CD4-positive, alpha-beta T cell (primary cell): ENCODE results near the gene FCER1A. TPM values are rescaled to one million over a fixed set of nuclear protein-coding genes. Genes with fewer than 3 reads are reported as not detected.

Source experiments
- ATAC-seq: fragments of 200-7000 bp; cut with Tn5 transposase; one replicate; pipeline ENCODE4 v1.10.0; 2022; ENCODE audit warnings: mild to moderate bottlenecking; ENCODE audit not compliant: poor library complexity
- CTCF ChIA-PET: fragments of 350-600 bp; sonication (Branson Sonifier 250); formaldehyde crosslinking; loops from one replicate; lab custom pipeline; 2021; ENCODE audit warnings: antibody characterized with exemption, inconsistent platforms; lab: Charles Lee
- POLR2A ChIA-PET: fragments of 350-600 bp; sonication (Branson Sonifier 250); formaldehyde crosslinking; loops from one replicate; lab custom pipeline; 2021; ENCODE audit warnings: antibody characterized with exemption, inconsistent platforms; lab: Charles Lee
- DNase-seq, 14 experiments: peaks; one replicate each; pipeline ENCODE4 v3.0.0-alpha.2; 2013 to 2020; ENCODE audit warnings: mixed read lengths in 2 of 14
- H3K27ac ChIP-seq, 2 donors: one replicate each; pipeline versions ENCODE4 v1.5.1 to v1.7.0; 2013; ENCODE audit warnings: low read length in 2 of 2, low read depth in 1 of 2, mild to moderate bottlenecking in 1 of 2
- H3K27me3 ChIP-seq, 2 experiments: 1 replicate in 1 of 2; 2 replicates in 1 of 2; pipeline versions ENCODE4 v1.6.1 to v1.7.0; 2013; ENCODE audit warnings: low read length in 2 of 2, control low read depth in 1 of 2, mild to moderate bottlenecking in 1 of 2, moderate library complexity in 1 of 2; ENCODE audit not compliant: insufficient read depth in 2 of 2, control insufficient read depth in 1 of 2
- H3K36me3 ChIP-seq: one replicate; pipeline ENCODE4 v1.6.1; 2013; ENCODE audit warnings: low read length, control low read depth; ENCODE audit not compliant: insufficient read depth
- H3K4me1 ChIP-seq: one replicate; pipeline ENCODE4 v1.6.1; 2013; ENCODE audit warnings: low read length, control low read depth; ENCODE audit not compliant: insufficient read depth
- H3K4me3 ChIP-seq: one replicate; pipeline ENCODE4 v1.5.1; 2013; ENCODE audit warnings: mild to moderate bottlenecking, low read length, moderate library complexity
- H3K9me3 ChIP-seq, 2 experiments: 1 replicate in 1 of 2; 2 replicates in 1 of 2; pipeline versions ENCODE4 v1.6.1 to v1.7.0; 2013; ENCODE audit warnings: low read length in 2 of 2, mild to moderate bottlenecking in 2 of 2, control low read depth in 1 of 2, moderate library complexity in 1 of 2; ENCODE audit not compliant: control insufficient read depth in 1 of 2, insufficient read depth in 1 of 2
- H3K27ac Mint-ChIP-seq: one replicate; pipeline ENCODE4 v1.8.0; 2020; ENCODE audit warnings: mixed read lengths
- H3K27me3 Mint-ChIP-seq: one replicate; pipeline ENCODE4 v1.8.0; 2021; ENCODE audit warnings: mixed read lengths
- H3K36me3 Mint-ChIP-seq: one replicate; pipeline ENCODE4 v1.8.0; 2021; ENCODE audit warnings: low read depth, mixed read lengths
- H3K4me1 Mint-ChIP-seq: one replicate; pipeline ENCODE4 v1.8.0; 2021; ENCODE audit warnings: low read depth, mixed read lengths
- H3K4me3 Mint-ChIP-seq: one replicate; pipeline ENCODE4 v1.8.0; 2020; ENCODE audit warnings: mild to moderate bottlenecking, mixed read lengths
- H3K9me3 Mint-ChIP-seq: one replicate; pipeline ENCODE4 v1.8.0; 2020; ENCODE audit warnings: mixed read lengths
- intact Hi-C, 2 experiments: fragments of 100-400 bp; cut with DNase I in 1 of 2; cut with micrococcal nuclease in 1 of 2; formaldehyde crosslinking; loops; one replicate each; pipeline versions ENCODE4 v1.15.1 to v1.9.0; 2023 to 2025; cut with DNase I, micrococcal nuclease
- total RNA-seq, 174 experiments: library from RNA in 2 of 174; stranded (reverse) in 2 of 174; gene quantifications; one replicate each; pipeline ENCODE4 v1.2.3 and lab custom pipeline; 2021 to 2026
- TF ChIP-seq, protein P1 (sequence below): fragments of 200-600 bp; IDR thresholded peaks from one replicate; pipeline ENCODE4 v1.8.0; 2022; ENCODE audit warnings: antibody characterized with exemption, mild to moderate bottlenecking

Gene FCER1A
- total RNA-seq, 2 experiments from 2014 or later, result 0.45 to 0.60 TPM

- H3K4me1 Mint-ChIP-seq, result no peaks in the 10 kb centered on the region
- no peak overlapping the region for H3K4me3 ChIP-seq
- TF ChIP-seq, protein P1, sequence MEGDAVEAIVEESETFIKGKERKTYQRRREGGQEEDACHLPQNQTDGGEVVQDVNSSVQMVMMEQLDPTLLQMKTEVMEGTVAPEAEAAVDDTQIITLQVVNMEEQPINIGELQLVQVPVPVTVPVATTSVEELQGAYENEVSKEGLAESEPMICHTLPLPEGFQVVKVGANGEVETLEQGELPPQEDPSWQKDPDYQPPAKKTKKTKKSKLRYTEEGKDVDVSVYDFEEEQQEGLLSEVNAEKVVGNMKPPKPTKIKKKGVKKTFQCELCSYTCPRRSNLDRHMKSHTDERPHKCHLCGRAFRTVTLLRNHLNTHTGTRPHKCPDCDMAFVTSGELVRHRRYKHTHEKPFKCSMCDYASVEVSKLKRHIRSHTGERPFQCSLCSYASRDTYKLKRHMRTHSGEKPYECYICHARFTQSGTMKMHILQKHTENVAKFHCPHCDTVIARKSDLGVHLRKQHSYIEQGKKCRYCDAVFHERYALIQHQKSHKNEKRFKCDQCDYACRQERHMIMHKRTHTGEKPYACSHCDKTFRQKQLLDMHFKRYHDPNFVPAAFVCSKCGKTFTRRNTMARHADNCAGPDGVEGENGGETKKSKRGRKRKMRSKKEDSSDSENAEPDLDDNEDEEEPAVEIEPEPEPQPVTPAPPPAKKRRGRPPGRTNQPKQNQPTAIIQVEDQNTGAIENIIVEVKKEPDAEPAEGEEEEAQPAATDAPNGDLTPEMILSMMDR, result no peak
- H3K27me3 Mint-ChIP-seq, result peaks cover 37% of the 10 kb centered on the region
- H3K27ac ChIP-seq, result no peak overlapping the region
- H3K9me3 Mint-ChIP-seq, result no peaks in the 10 kb centered on the region
- no peaks in the 10 kb centered on the region for H3K4me1 ChIP-seq
- H3K27ac Mint-ChIP-seq, result no peak overlapping the region
- no peak overlapping the region for H3K4me3 Mint-ChIP-seq
- ChIA-PET POLR2A (no interaction called here), CTCF (no interaction called here)
- H3K27me3 ChIP-seq, result peaks cover 7 to 15% of the 10 kb centered on the region in 2 experiments
- no peaks in the 10 kb centered on the region for H3K9me3 ChIP-seq
- H3K36me3 Mint-ChIP-seq, result no peaks in the 10 kb centered on the region
- DNase-seq (no peak), ATAC-seq (no peak)
- H3K36me3 ChIP-seq, result no peaks in the 10 kb centered on the region
- intact Hi-C loops, result no loop called here
Observed at GRCh38 chr1:159307346-159308020, 5.3 kb downstream of the FCER1A start.

DNA sequence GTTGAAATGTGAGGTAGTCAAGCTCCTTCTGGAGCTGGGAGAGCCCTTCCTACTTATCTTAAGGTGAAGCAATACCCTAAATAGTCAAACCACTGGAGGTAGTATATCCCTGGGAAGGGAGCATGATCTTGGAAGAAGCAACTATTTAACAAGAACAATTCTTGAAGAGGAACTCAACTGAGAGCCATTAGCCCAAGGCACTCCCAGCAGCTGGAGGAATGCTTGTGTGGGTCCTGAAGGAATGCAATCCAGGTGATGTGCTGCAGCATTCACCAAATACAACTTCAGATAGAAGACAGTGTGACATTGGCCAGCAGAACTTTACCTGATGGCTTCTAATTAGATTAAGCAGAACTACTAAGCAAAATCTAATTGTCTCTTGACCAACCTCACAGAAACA, 9.5 kb downstream of the FCER1A start:
- H3K9me3 Mint-ChIP-seq, result no peaks in the 10 kb centered on the region
- peaks cover 7 to 20% of the 10 kb centered on the region in 2 experiments for H3K27me3 ChIP-seq
- no peak overlapping the region for H3K4me3 Mint-ChIP-seq
- no peak overlapping the region for H3K27ac Mint-ChIP-seq
- no peaks in the 10 kb centered on the region for H3K4me1 ChIP-seq
- ATAC-seq (no peak), DNase-seq (no peak)
- TF ChIP-seq, protein P1, result no peak
- intact Hi-C loops, result no loop called here
- ChIA-PET POLR2A (no interaction called here), CTCF (no interaction called here)
- H3K9me3 ChIP-seq, result no peaks in the 10 kb centered on the region
- no peak overlapping the region for H3K27ac ChIP-seq
- no peaks in the 10 kb centered on the region for H3K36me3 Mint-ChIP-seq
- no peaks in the 10 kb centered on the region for H3K4me1 Mint-ChIP-seq
- H3K36me3 ChIP-seq, result no peaks in the 10 kb centered on the region
- peaks cover 40% of the 10 kb centered on the region for H3K27me3 Mint-ChIP-seq
- H3K4me3 ChIP-seq, result no peak overlapping the region

DNA sequence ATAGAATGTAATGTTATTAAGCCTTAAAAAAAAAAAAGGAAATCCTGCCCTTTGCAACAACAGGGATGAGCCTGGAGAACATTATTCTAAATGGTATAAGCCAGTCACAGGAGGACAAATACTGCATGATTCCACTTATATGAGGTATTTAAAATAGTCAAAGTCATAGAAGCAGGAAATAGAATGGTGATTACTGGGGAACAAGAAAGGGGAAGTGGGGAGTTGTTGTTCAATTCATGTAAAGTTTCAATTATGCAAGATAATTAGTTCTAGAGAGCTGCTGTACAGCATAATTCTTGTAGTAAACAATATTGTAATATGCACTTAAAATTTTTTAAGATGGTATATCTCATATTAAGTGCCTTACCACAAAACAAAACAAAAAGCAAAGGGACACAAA, 13.2 kb downstream of the FCER1A start:
- Histone ChIP-seq H3K27me3 (peaks cover 0 to 5% of the 10 kb centered on the region in 2 experiments), H3K9me3 (no peaks in the 10 kb centered on the region), H3K4me3 (no peak overlapping the region), H3K4me1 (no peaks in the 10 kb centered on the region), H3K27ac (no peak overlapping the region), H3K36me3 (no peaks in the 10 kb centered on the region)
- H3K27me3 Mint-ChIP-seq, result peaks cover 23% of the 10 kb centered on the region
- no peaks in the 10 kb centered on the region for H3K36me3 Mint-ChIP-seq
- ATAC-seq (no peak), DNase-seq (no peak)
- H3K27ac Mint-ChIP-seq, result no peak overlapping the region
- no peaks in the 10 kb centered on the region for H3K4me1 Mint-ChIP-seq
- ChIA-PET POLR2A (no interaction called here), CTCF (no interaction called here)
- H3K4me3 Mint-ChIP-seq, result no peak overlapping the region
- intact Hi-C loops, result no loop called here
- no peaks in the 10 kb centered on the region for H3K9me3 Mint-ChIP-seq
- TF ChIP-seq, protein P1, result no peak
